Retinal pigment epithelial cell (primary cell): ENCODE measurements around the gene LSM5.

Source experiments
- DNase-seq: peaks from one replicate; pipeline ENCODE4 v3.0.0-alpha.2; 2010; ENCODE audit warnings: low read depth
- H3K4me3 ChIP-seq: 2 replicates; pipeline ENCODE4 v1.5.1; 2011; ENCODE audit warnings: mild to moderate bottlenecking, low read length, control low read depth, moderate library complexity
- CTCF ChIP-seq: conservative IDR thresholded peaks from 2 replicates; pipeline ENCODE4 v1.5.1; 2011; ENCODE audit warnings: low read depth, low read length, control low read depth, inconsistent platforms

Gene LSM5

GRCh38 chr7:32495298-32496051 is 5.3 kb upstream of the LSM5 start, which contains the start of gene AVL9:
Gene AVL9, plus strand, starts transcription at chr7:32495489. Its CDS starts 221 bp downstream, at chr7:32495710.
- peak; percentile 84 for DNase-seq
- no peak for TF ChIP-seq CTCF
- H3K4me3 ChIP-seq: peak within 1 kb of the TSS; percentile 91

- DNase-seq: no peak
- no peak for TF ChIP-seq CTCF
- peak overlapping the region; percentile 91 for H3K4me3 ChIP-seq
Observed at GRCh38 chr7:32494946-32495297, 4.7 kb upstream of the LSM5 start.

- TF ChIP-seq CTCF: no peak
- DNase-seq: no peak
- peak overlapping the region; percentile 96 for H3K4me3 ChIP-seq
Observed at GRCh38 chr7:32489788-32490126, 423 bp downstream of the LSM5 start.

GRCh38 chr7:32481921-32482320 is 8.3 kb downstream of the LSM5 start:
- DNase-seq: no peak
- no peak overlapping the region for H3K4me3 ChIP-seq
- TF ChIP-seq CTCF: no peak

- no peak for DNase-seq
- TF ChIP-seq CTCF: no peak
- no peak overlapping the region for H3K4me3 ChIP-seq
Observed at GRCh38 chr7:32481176-32481575, 9.0 kb downstream of the LSM5 start.

DNA sequence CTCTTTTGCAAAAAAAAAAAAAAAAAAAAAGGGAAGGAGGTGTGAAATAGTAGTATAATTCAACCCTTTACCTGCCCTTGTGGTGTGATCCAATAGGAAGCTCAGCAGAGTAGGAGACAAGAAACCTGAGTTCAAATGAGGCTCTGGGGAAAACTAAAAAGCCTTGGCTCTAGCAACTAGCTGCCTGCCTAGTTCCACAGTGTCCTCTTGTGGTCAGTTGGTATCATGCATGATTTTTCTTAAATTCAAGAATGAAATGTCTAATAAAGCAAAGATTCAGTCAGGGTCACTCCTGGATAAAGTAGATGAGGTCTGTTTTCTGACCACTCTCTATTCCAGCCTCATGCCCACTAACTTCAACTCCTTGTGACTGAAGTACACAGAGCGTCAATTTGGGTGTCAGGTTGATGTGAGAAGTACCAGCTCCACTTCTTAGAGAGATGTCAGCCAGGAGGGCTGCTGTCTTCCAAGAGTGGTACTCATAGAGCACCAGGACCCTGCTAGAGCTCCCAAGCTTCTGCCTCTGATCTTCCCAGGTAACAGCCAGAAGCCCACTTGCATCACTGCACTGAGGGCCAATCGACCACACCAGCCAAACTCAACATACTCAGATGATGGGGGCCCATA is 10.5 kb downstream of the LSM5 start:
- DNase-seq: no peak
- no peak overlapping the region for H3K4me3 ChIP-seq
- TF ChIP-seq CTCF: peak; percentile 94

DNA sequence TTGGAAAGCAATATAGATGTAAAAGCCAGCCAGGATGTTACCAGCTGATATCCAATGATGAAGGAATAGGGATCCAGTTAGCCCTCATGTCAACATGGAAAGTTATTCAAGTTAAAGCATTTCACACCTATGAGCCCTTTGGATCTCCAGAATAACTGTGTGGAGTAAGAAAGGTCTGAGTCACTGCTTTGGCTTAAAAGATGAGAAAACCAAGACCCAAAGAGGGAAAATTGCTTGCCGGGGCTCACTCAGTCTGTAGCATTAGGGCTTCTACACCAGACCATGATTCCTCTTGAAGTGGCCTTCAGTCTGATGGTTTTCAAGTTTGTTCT is 12.6 kb downstream of the LSM5 start:
- no peak for DNase-seq
- no peak overlapping the region for H3K4me3 ChIP-seq
- TF ChIP-seq CTCF: no peak
